Activated T-cell treated with anti-CD3 and anti-CD28 coated beads for 24 hours (primary cell): Measurements from ENCODE around the gene RASGRF2.
"Not testable (repeated sequence)": the region's sequence is repeated elsewhere in the genome, so short reads cannot be mapped to it uniquely, and the experiment has no call there.

ENCODE experiments used
- DNase-seq: peaks from one replicate; pipeline ENCODE4 v3.0.0-alpha.2; 2020; ENCODE audit warnings: low read depth

The RASGRF2 gene

GRCh38 chr5:81241961-81242648, 281.9 kb downstream of the RASGRF2 start:
- no peak for DNase-seq

GRCh38 chr5:81242906-81243436, 282.8 kb downstream of the RASGRF2 start:
- no peak for DNase-seq

GRCh38 chr5:81244451-81244850, 284.3 kb downstream of the RASGRF2 start:
- DNase-seq, result no peak

GRCh38 chr5:81245871-81246235, 285.7 kb downstream of the RASGRF2 start:
- DNase-seq, result no peak

- DNase-seq, result no peak
These were observed 286.5 kb downstream of the RASGRF2 start for GRCh38 chr5:81246697-81247096.

GRCh38 chr5:81247441-81247972, 287.3 kb downstream of the RASGRF2 start:
- DNase-seq, result no peak

- no peak for DNase-seq
These were observed 289.1 kb downstream of the RASGRF2 start for GRCh38 chr5:81249240-81249639.

GRCh38 chr5:81250004-81250403, 289.8 kb downstream of the RASGRF2 start:
- no peak for DNase-seq

GRCh38 chr5:81251922-81252321, 291.8 kb downstream of the RASGRF2 start:
- DNase-seq, result no peak

GRCh38 chr5:81252904-81253303, 292.7 kb downstream of the RASGRF2 start:
- no peak for DNase-seq

GRCh38 chr5:81253875-81254274, 293.7 kb downstream of the RASGRF2 start:
- DNase-seq, result no peak

GRCh38 chr5:81254886-81255559, 294.9 kb downstream of the RASGRF2 start:
- DNase-seq, result no peak

GRCh38 chr5:81256766-81257165, 296.6 kb downstream of the RASGRF2 start:
- no peak for DNase-seq

GRCh38 chr5:81262796-81263195, 302.6 kb downstream of the RASGRF2 start:
- not testable (repeated sequence) for DNase-seq

GRCh38 chr5:81265101-81265500, 304.9 kb downstream of the RASGRF2 start:
- no peak for DNase-seq

- DNase-seq, result no peak
These were observed 308.5 kb downstream of the RASGRF2 start for GRCh38 chr5:81268521-81269196.

- no peak for DNase-seq
These were observed 309.7 kb downstream of the RASGRF2 start for GRCh38 chr5:81269751-81270393.

- not testable (repeated sequence) for DNase-seq
These were observed 310.3 kb downstream of the RASGRF2 start for GRCh38 chr5:81270394-81271027.
